Endothelial cell of umbilical vein (primary cell): ENCODE results near the gene DLD. TPM values are rescaled to one million over a fixed set of nuclear protein-coding genes. Genes with fewer than 3 reads are reported as not detected.

Source experiments
- BruUV-seq: library from RNA; stranded (reverse); fragments of 400-500 nt; replicated peaks from 2 replicates; lab custom pipeline; 2021; lab: Mats Ljungman, UMichigan
- CTCF ChIA-PET: fragments of 300-600, 350-600 bp; sonication (Branson Sonifier 250); formaldehyde crosslinking; loops from one replicate; lab custom pipeline; 2021; ENCODE audit warnings: antibody characterized with exemption, inconsistent platforms; lab: Charles Lee
- POLR2A ChIA-PET: fragments of 300-600, 350-600 bp; sonication (Branson Sonifier 250); formaldehyde crosslinking; loops from one replicate; lab custom pipeline; 2021; ENCODE audit warnings: antibody characterized with exemption, inconsistent platforms; lab: Charles Lee
- DNase-seq: peaks from one replicate; pipeline ENCODE4 v3.0.0-alpha.2; 2011; ENCODE audit warnings: low read depth, low spot score
- FAIRE-seq: peaks from 2 replicates; lab custom pipeline; 2011; peaks lifted over from hg19 to GRCh38; lab: Jason Lieb, UNC
- H2AFZ ChIP-seq: 2 replicates; pipeline ENCODE4 v1.6.0; 2012; ENCODE audit warnings: low read depth, low read length, control low read depth, inconsistent platforms
- H3K27ac ChIP-seq: 2 replicates; pipeline ENCODE4 v1.5.1; 2011; ENCODE audit warnings: low read depth, mild to moderate bottlenecking, control low read depth, low read length, moderate library complexity; ENCODE audit not compliant: insufficient read depth
- H3K27me3 ChIP-seq, 2 experiments: 2 replicates each; pipeline versions ENCODE4 v1.6.0 to v1.6.1; 2011; ENCODE audit warnings: low read length in 2 of 2, mixed read lengths in 1 of 2; ENCODE audit not compliant: control insufficient read depth in 2 of 2, insufficient read depth in 2 of 2
- H3K36me3 ChIP-seq, 2 experiments: 2 replicates in 1 of 2; 3 replicates in 1 of 2; pipeline ENCODE4 v1.5.1; 2011; ENCODE audit warnings: low read length in 2 of 2, mild to moderate bottlenecking in 1 of 2, moderate library complexity in 1 of 2; ENCODE audit not compliant: control insufficient read depth in 2 of 2, insufficient read depth in 2 of 2; ENCODE audit errors: extremely low read depth in 1 of 2
- H3K4me1 ChIP-seq: 3 replicates; pipeline ENCODE4 v1.5.1; 2011; ENCODE audit warnings: mild to moderate bottlenecking, low read length; ENCODE audit not compliant: control insufficient read depth, insufficient read depth; ENCODE audit errors: extremely low read depth
- H3K4me2 ChIP-seq: 2 replicates; pipeline ENCODE4 v1.6.1; 2011; ENCODE audit warnings: low read length, control low read depth, mixed read lengths; ENCODE audit not compliant: insufficient read depth
- H3K4me3 ChIP-seq, 3 experiments: fragments of 200-600 bp in 1 of 3; sonication (generic), shearing (Covaris generic) in 1 of 3; replicated peaks in 1 of 3; 2 replicates each; pipeline ENCODE4 v1.5.1; 2011 to 2016; ENCODE audit warnings: control low read depth in 3 of 3, low read length in 3 of 3, mild to moderate bottlenecking in 2 of 3, inconsistent platforms in 1 of 3, low read depth in 1 of 3, moderate library complexity in 1 of 3; ENCODE audit not compliant: insufficient read depth in 1 of 3
- H3K79me2 ChIP-seq: 2 replicates; pipeline ENCODE4 v1.6.0; 2012; ENCODE audit warnings: low read length, inconsistent platforms; ENCODE audit not compliant: control insufficient read depth, insufficient read depth
- H3K9ac ChIP-seq: replicated peaks from 2 replicates; pipeline ENCODE3; 2011; ENCODE audit warnings: low read length, control low read depth; ENCODE audit not compliant: insufficient read depth; ENCODE audit errors: extremely low read depth
- H3K9me1 ChIP-seq: replicated peaks from 3 replicates; pipeline ENCODE4 v1.6.0; 2011; ENCODE audit warnings: mild to moderate bottlenecking, low read length; ENCODE audit not compliant: control insufficient read depth, insufficient read depth; ENCODE audit errors: extremely low read depth
- H3K9me3 ChIP-seq: replicated peaks from 2 replicates; pipeline ENCODE4 v1.5.1; 2012; ENCODE audit warnings: low read length, inconsistent platforms; ENCODE audit not compliant: control insufficient read depth, insufficient read depth
- H4K20me1 ChIP-seq: replicated peaks from 2 replicates; pipeline ENCODE3; 2011; ENCODE audit warnings: mild to moderate bottlenecking, low read length; ENCODE audit not compliant: control insufficient read depth, insufficient read depth; ENCODE audit errors: extremely low read depth
- EZH2 ChIP-seq: IDR thresholded peaks from 2 replicates; pipeline ENCODE4 v1.6.1; 2012; ENCODE audit warnings: borderline replicate concordance, low read depth, mild to moderate bottlenecking, moderate library complexity, low read length, inconsistent platforms; ENCODE audit not compliant: severe bottlenecking
- GATA2 ChIP-seq: IDR thresholded peaks from 2 replicates; pipeline ENCODE4 v1.7.0; 2011; ENCODE audit warnings: low read depth, mild to moderate bottlenecking, moderate library complexity, mixed read lengths, low read length; ENCODE audit not compliant: insufficient read length, insufficient read depth
- POLR2AphosphoS5 ChIP-seq: IDR thresholded peaks from 2 replicates; pipeline ENCODE4 v1.6.1; 2012; ENCODE audit warnings: low read depth, mild to moderate bottlenecking, control low read depth, low read length, moderate library complexity; ENCODE audit not compliant: insufficient read depth
- dilution Hi-C: fragments of 300-500 bp; cut with MboI; formaldehyde crosslinking; loops from one replicate; pipeline ENCODE4 v1.15.0; 2019; ENCODE audit warnings: low sequenced_read_pairs; ENCODE audit not compliant: extremely low pct_ligation_motif_present
- intact Hi-C: fragments of 100-400 bp; cut with micrococcal nuclease; formaldehyde crosslinking; loops from one replicate; pipeline ENCODE4 v1.10.0; 2022
- polyA plus RNA-seq, 4 experiments: library from polyadenylated mRNA; depleted of rRNA in 3 of 4; stranded (reverse) in 3 of 4; unstranded in 1 of 4; fragments of >200 nt; gene quantifications; 2 replicates each; pipeline versions ENCODE4 v1.2.1 to v1.2.3, GENCODE V29; 2011 to 2012; ENCODE audit warnings: missing spikeins in 1 of 4
- total RNA-seq: library from RNA; stranded (reverse); gene quantifications from 2 replicates; pipeline ENCODE4 v1.2.3, GENCODE V29; 2021
- TF ChIP-seq, protein P1 (sequence below): IDR thresholded peaks from 2 replicates; pipeline ENCODE4 v1.6.1; 2011; ENCODE audit not compliant: insufficient read depth, insufficient read length

Gene DLD
- total and polyA plus RNA-seq, 2 donors (not counting 3 experiments of a cell fraction or from before 2014, with no cell fraction given) = 61.7 to 95.0 TPM

DNA sequence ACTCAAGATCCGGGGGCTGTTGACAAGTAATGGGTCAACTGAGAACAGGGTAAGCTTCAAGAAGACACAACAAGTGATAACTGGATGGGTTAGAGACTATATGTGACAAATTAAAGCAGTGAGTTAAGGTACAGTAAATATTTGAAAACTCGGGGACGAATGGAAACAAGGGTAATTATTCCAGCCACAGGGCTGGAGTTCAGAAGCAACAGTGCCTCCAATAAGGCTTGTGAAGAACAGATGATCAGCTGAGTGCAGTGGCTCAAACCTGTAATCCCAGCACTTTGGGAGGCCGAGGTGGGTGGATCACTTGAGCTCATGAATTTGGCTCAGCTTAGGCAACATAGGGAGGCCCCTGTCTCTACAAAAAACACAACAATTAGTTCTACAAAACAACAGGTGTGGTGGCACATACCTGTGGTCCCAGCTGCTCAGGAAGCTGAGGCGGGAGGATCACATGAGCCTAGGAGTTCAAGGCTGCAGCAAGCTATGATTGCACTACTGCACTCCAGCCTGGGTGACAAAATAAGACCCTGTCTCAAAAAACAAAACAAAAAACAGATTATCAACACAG, 20.5 kb upstream of the DLD start:
- BruUV-seq = no TSS peak
- Histone ChIP-seq H3K9me1 (no peaks in the 10 kb centered on the region), H3K27ac (no peak overlapping the region), H3K9ac (no peak overlapping the region), H4K20me1 (no peaks in the 10 kb centered on the region), H3K27me3 (peaks cover 5 to 7% of the 10 kb centered on the region in 2 experiments), H3K4me1 (peaks cover 5% of the 10 kb centered on the region), H3K79me2 (no peaks in the 10 kb centered on the region), H3K4me3 (no peak overlapping the region), H3K36me3 (no peaks in the 10 kb centered on the region), H3K9me3 (no peaks in the 10 kb centered on the region), H3K4me2 (no peak overlapping the region), H2AFZ (no peak overlapping the region)
- dilution Hi-C loops (no loop called here), intact Hi-C loops (no loop called here)
- ChIA-PET POLR2A (no interaction called here), CTCF (interaction anchor here (0.9 to 1.2 kb wide), 2 partner anchors 9 to 127 kb away, joined by 3 to 6 read pairs; partner anchors contain the start of gene CBLL1)
- DNase-seq = no peak
- FAIRE-seq = no peak
- TF ChIP-seq, protein P1, sequence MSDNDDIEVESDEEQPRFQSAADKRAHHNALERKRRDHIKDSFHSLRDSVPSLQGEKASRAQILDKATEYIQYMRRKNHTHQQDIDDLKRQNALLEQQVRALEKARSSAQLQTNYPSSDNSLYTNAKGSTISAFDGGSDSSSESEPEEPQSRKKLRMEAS = no peak
- no peak for TF ChIP-seq EZH2
- no peak for TF ChIP-seq POLR2AphosphoS5
- no peak for TF ChIP-seq GATA2

DNA sequence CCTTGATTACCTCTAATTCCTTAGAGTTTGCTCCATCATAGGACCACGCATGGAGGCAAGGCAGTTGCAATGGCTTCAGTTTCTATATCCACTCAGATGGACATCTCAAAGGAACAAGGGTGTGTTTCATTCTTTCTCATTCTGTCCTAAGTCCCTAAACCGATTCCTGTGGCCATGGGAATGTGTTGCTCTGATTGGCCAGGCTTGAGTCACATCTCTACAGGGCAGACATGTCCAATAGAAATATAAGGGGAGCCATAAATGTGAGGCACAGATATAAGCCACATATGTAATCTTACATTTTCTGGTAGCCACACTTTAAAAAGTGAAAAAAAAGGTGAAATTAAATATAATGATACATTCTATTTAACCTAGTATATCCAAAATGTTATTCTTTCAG, 16.9 kb upstream of the DLD start:
- Histone ChIP-seq H3K4me2 (no peak overlapping the region), H3K27me3 (peaks cover 5 to 7% of the 10 kb centered on the region in 2 experiments), H3K79me2 (no peaks in the 10 kb centered on the region), H3K9me1 (no peaks in the 10 kb centered on the region), H3K27ac (no peak overlapping the region), H4K20me1 (no peaks in the 10 kb centered on the region), H3K4me1 (peaks cover under 1% of the 10 kb centered on the region), H3K36me3 (no peaks in the 10 kb centered on the region), H3K9me3 (no peaks in the 10 kb centered on the region), H3K9ac (no peak overlapping the region), H2AFZ (no peak overlapping the region), H3K4me3 (no peak overlapping the region)
- DNase-seq = no peak
- dilution Hi-C loops (no loop called here), intact Hi-C loops (loop anchor here (1.0 kb wide), 2 partner anchors 131 to 411 kb away; no protein-coding TSS in a partner anchor)
- no peak for TF ChIP-seq EZH2
- no TSS peak for BruUV-seq
- CTCF ChIA-PET = interaction anchor here (0.9 to 6.9 kb wide), 35 partner anchors 9 to 927 kb away, joined by 3 to 201 read pairs (median 5); partner anchors contain the start of gene CBLL1
- POLR2A ChIA-PET = no interaction called here
- FAIRE-seq = no peak
